Body of pancreas (tissue), 4 donors: ENCODE data around the gene FEM1B. TPM values are rescaled to one million over a fixed set of nuclear protein-coding genes. Genes with fewer than 3 reads are reported as not detected.

Source experiments
- ATAC-seq: fragments of 150-250 bp; one replicate; pipeline ENCODE4 v1.9.1; 2016
- DNase-seq, 4 donors: peaks; one replicate each; pipeline ENCODE4 v3.0.0-alpha.2; 2019
- H3K27ac ChIP-seq, 4 donors: fragments of 200-600 bp; sonication (generic); 1 replicate in 3 of 4; 2 replicates in 1 of 4; pipeline versions ENCODE4 v1.5.1 to v1.6.1; 2016 to 2019; ENCODE audit warnings: mild to moderate bottlenecking in 1 of 4, mixed read lengths in 1 of 4, moderate library complexity in 1 of 4
- H3K27me3 ChIP-seq, 2 donors: fragments of 200-600 bp; sonication (generic); one replicate each; pipeline ENCODE4 v1.6.0; 2016; ENCODE audit warnings: mild to moderate bottlenecking in 1 of 2
- H3K36me3 ChIP-seq, 2 donors: fragments of 200-600 bp; sonication (generic); replicated peaks in 1 of 2; 2 replicates each; pipeline ENCODE4 v1.5.1; 2016; ENCODE audit warnings: low read depth in 2 of 2; ENCODE audit not compliant: insufficient read depth in 1 of 2
- H3K4me1 ChIP-seq: fragments of 200-600 bp; sonication (generic); one replicate; pipeline ENCODE4 v1.6.0; 2016
- H3K4me3 ChIP-seq, 2 donors: fragments of 200-600 bp; sonication (generic); 1 replicate in 1 of 2; 2 replicates in 1 of 2; pipeline ENCODE4 v1.5.1; 2016 to 2019
- H3K9me3 ChIP-seq, 3 donors: fragments of 200-600 bp; sonication (generic); 1 replicate in 2 of 3; 2 replicates in 1 of 3; pipeline ENCODE4 v1.5.1; 2016
- CTCF ChIP-seq, 7 experiments: fragments of 450-650 bp in 4 of 7; fragments of 200-600 bp in 3 of 7; sonication (generic) in 3 of 7; IDR thresholded peaks; one replicate each; pipeline ENCODE4 v1.5.1; 2016 to 2019; ENCODE audit warnings: antibody characterized with exemption in 7 of 7
- POLR2A ChIP-seq, 3 donors: fragments of 450-650 bp; IDR thresholded peaks; one replicate each; pipeline ENCODE4 v1.6.1; 2016; ENCODE audit warnings: antibody characterized with exemption in 3 of 3, mild to moderate bottlenecking in 2 of 3
- WGBS, 2 donors: methylation state at CpG; one replicate each; pipeline ENCODE4 v1.1.5; 2017; 5-methylcytosine and 5-hydroxymethylcytosine counted together
- intact Hi-C: fragments of 100-400 bp; cut with DNase I; formaldehyde crosslinking; loops from one replicate; pipeline ENCODE4 v1.15.1; 2023
- total RNA-seq, 2 donors: library from RNA; depleted of rRNA; stranded (reverse); fragments of >200 nt; gene quantifications; one replicate each; pipeline ENCODE4 v1.1.0, GENCODE V29; 2016

FEM1B gene
- total RNA-seq, 2 donors from 2014 or later = 10.5 to 19.7 TPM

- Histone ChIP-seq H3K4me1 (peaks cover 12% of the 10 kb centered on the region), H3K4me3 (no peak overlapping the region), H3K27ac (no peak overlapping the region), H3K36me3 (no peaks in the 10 kb centered on the region), H3K27me3 (no peaks in the 10 kb centered on the region), H3K9me3 (no peaks in the 10 kb centered on the region)
- TF ChIP-seq POLR2A (IDR thresholded peaks at IDR 0.05) (no peak), CTCF (IDR thresholded peaks at IDR 0.05) (no peak)
- ATAC-seq (no peak), DNase-seq (no peak)
- 89 to 93% methylated on average over 3 of the region's 3 CpGs for WGBS, 2 donors
- intact Hi-C loops = no loop called here
Observed at GRCh38 chr15:68311859-68312557, 34.5 kb downstream of the FEM1B start.

GRCh38 chr15:68312701-68313204 lies 35.2 kb downstream of the FEM1B start:
- DNase-seq (peak in 1 of 4 donors; percentile 4), ATAC-seq (no peak)
- Histone ChIP-seq H3K27me3 (no peaks in the 10 kb centered on the region), H3K9me3 (no peaks in the 10 kb centered on the region), H3K27ac (no peak overlapping the region), H3K4me1 (peaks cover 12% of the 10 kb centered on the region), H3K4me3 (no peak overlapping the region), H3K36me3 (no peaks in the 10 kb centered on the region)
- WGBS, 2 donors = 85 to 92% methylated on average over 12 to 17 of the region's 18 CpGs
- intact Hi-C loops = no loop called here
- TF ChIP-seq POLR2A (IDR thresholded peaks at IDR 0.05) (no peak), CTCF (IDR thresholded peaks at IDR 0.05) (no peak)

- no peak overlapping the region for H3K27ac ChIP-seq
- peaks cover 12% of the 10 kb centered on the region for H3K4me1 ChIP-seq
- TF ChIP-seq POLR2A (IDR thresholded peaks at IDR 0.05) = no peak
- TF ChIP-seq CTCF (IDR thresholded peaks at IDR 0.05) = no peak
- 75 to 87% methylated on average over 11 to 18 of the region's 18 CpGs for WGBS, 2 donors
- H3K36me3 ChIP-seq = no peaks in the 10 kb centered on the region
- no peak overlapping the region for H3K4me3 ChIP-seq
- intact Hi-C loops = no loop called here
- H3K9me3 ChIP-seq = no peaks in the 10 kb centered on the region
- no peaks in the 10 kb centered on the region for H3K27me3 ChIP-seq
- peak in 1 of 4 donors; percentile 8 for DNase-seq
- no peak for ATAC-seq
Observed at GRCh38 chr15:68313501-68314410, 36.2 kb downstream of the FEM1B start.

- TF ChIP-seq POLR2A (IDR thresholded peaks at IDR 0.05) = no peak
- TF ChIP-seq CTCF (IDR thresholded peaks at IDR 0.05) = no peak
- intact Hi-C loops = no loop called here
- peaks cover 12% of the 10 kb centered on the region for H3K4me1 ChIP-seq
- H3K9me3 ChIP-seq = no peaks in the 10 kb centered on the region
- peak in 3 of 4 donors; percentile 28 to 56 (median 43) for DNase-seq
- H3K27ac ChIP-seq = no peak overlapping the region
- no peaks in the 10 kb centered on the region for H3K36me3 ChIP-seq
- WGBS, 2 donors = 41 to 42% methylated on average over 11 of the region's 11 CpGs
- H3K4me3 ChIP-seq = no peak overlapping the region
- no peaks in the 10 kb centered on the region for H3K27me3 ChIP-seq
- no peak for ATAC-seq
Observed at GRCh38 chr15:68314563-68314962, 37.0 kb downstream of the FEM1B start.
